HG03342 (cell line): ENCODE measurements around the gene FOXN1.
"Not testable (repeated sequence)": the region's sequence is repeated elsewhere in the genome, so short reads cannot be mapped to it uniquely, and the experiment has no call there.

Experiments
- ATAC-seq: cut with Tn5 transposase; IDR thresholded peaks from one replicate; pipeline ENCODE4 v1.9.1; 2021; ENCODE audit warnings: mild to moderate bottlenecking, moderate library complexity; ENCODE audit not compliant: unreplicated experiment

The FOXN1 gene, protein sequence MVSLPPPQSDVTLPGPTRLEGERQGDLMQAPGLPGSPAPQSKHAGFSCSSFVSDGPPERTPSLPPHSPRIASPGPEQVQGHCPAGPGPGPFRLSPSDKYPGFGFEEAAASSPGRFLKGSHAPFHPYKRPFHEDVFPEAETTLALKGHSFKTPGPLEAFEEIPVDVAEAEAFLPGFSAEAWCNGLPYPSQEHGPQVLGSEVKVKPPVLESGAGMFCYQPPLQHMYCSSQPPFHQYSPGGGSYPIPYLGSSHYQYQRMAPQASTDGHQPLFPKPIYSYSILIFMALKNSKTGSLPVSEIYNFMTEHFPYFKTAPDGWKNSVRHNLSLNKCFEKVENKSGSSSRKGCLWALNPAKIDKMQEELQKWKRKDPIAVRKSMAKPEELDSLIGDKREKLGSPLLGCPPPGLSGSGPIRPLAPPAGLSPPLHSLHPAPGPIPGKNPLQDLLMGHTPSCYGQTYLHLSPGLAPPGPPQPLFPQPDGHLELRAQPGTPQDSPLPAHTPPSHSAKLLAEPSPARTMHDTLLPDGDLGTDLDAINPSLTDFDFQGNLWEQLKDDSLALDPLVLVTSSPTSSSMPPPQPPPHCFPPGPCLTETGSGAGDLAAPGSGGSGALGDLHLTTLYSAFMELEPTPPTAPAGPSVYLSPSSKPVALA

DNA sequence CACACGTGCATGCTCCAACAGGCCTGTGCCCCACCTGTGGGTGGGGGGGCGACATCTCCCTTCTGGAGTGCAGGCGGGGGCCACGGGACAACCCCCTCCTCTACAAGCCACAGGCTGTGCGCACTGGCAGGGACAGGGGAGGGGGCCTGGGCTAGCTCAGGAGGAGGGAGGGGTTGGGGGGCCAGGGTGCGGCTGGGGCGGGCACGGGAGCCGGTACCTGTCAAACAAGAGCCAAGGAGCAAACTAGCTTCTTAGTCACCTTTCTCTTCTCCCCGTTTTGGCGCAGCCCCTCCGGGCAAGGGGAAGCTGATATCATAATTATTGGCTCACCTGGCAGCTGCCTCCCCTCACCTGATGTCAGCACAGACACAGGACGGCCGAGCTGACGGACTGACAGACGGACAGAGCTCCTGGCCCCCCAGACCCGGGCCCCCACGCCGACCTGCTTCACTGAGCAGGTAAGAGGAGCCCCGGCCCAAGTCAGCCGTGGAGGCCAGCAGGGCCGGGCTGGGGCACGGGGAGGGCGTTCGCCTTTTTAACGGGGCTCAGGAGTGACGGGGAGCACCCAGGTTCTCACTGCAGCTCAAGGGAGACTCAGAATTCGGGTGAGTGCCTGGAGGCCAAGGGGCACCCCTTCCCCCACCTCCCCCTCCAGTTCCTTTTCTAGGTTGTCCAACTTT, at the start of gene FOXN1:
FOXN1 (plus strand) TSS at position 363 of the 680 bp plus-strand sequence. CDS start 17,622 bp downstream, outside the sequence.
- no peak for ATAC-seq

DNA sequence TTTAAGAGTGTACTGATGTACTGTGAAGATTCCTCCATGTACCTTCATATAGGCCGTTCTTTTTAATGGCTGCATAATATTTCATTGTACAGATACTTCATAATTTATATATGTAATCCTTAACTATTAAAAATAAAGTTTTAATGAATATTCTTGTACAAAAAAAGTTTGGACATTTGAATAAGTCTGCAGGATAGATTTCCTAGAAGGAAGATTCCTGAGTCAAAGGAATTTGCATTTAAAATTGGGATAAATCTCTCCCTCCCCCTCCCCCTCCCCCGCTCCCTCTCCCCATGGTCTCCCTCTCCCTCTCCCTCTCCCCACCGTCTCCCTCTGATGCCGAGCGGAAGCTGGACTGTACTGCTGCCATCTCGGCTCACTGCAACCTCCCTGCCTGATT, 48.3 kb upstream of the FOXN1 start:
- no peak for ATAC-seq

DNA sequence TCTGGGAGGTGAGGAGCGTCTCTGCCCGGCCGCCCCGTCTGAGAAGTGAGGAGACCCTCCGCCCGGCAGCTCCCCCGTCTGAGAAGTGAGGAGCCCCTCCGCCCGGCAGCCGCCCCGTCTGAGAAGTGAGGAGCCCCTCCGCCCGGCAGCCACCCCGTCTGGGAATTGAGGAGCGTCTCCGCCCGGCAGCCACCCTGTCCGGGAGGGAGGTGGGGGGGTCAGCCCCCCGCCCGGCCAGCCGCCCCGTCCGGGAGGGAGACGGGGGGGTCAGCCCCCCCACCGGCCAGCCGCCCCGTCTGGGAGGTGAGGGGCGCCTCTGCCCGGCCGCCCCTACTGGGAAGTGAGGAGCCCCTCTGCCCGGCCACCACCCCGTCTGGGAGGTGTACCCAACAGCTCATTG, 47.3 kb upstream of the FOXN1 start:
- not testable (repeated sequence) for ATAC-seq

DNA sequence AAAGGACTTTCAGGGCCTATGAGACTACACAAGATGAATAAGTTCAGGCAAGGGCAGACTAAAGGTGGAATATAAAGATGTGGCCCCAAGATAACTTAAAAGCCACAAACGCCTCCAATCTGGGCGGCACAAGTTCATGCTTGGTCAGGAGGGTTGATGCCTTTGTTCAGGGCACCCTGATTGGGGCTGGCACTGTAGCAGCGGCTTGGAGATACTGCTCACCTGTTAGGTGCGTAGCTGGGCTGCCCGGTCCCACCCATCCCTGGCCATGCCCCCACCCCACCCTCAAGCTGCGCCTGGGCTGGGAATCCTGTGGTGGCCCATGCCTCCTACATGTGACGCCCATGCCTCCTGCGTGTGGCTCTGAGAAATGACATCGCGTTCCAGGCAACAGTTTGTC, 45.2 kb upstream of the FOXN1 start:
- no peak for ATAC-seq

DNA sequence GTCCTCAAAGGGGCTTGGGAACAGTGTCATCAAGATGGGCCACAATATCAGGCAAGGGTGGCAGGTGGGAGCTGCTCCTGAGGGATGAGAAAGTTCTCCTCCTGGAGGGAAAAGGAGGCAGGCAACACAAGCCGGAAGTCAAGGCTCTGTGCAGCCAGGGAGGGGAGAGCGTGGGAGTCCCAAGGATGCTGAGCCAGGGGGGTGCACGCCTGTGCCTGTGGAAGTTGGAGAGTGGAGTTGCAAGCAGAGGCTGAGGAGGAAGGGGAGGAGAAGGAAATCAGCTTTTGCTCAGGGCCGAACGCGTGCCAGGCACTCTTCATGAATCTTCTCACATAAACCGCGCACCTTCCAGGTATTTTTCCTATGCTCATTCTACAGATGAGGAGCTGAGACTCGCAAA, 40.1 kb upstream of the FOXN1 start:
- ATAC-seq, result no peak

DNA sequence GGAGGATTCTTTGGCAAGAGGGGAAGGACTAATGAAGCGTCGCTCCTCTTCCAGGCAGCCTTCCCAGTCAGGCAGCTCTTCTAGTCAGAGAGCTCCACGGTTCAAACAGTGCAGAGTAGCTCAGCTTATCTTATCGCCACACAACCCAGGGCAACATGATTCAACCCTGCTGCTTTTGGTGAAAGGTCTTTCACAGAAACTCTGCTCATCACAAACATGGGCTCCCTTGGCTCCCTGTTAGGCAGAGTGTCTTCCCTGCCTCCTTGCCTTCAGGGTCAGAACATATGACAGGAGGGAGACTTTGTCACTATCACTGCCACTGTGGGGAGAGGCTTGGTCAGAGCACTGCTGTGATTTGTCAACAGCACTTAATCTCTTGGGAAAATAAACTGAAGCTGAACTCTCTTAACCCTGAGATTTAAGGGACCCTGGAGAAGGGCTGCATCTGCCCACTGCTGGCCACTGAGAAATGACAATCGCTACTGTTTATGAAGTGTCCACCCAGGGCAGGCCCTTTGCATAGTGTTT, 39.6 kb upstream of the FOXN1 start:
- no peak for ATAC-seq

DNA sequence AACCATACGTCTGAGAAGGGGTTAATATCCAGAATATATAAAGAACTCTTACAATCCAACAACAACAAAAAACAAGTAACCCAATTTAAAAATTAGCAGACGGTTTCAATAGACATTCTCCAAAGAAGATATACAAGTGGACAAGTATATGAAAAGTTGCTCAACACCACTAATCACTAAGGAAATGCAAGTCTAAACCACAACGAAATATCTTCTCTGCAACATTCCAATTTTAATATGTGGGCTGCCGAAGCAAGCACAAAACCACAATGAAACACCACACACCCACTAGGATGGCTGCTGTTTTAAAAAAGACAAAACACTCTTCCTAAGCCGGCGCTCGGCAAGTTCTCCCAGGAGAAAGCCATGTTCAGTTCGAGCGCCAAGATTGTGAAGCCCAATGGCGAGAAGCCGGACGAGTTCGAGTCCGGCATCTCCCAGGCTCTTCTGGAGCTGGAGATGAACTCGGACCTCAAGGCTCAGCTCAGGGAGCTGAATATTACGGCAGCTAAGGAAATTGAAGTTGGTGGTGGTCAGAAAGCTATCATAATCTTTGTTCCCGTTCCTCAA, 38.6 kb upstream of the FOXN1 start:
- ATAC-seq, result no peak

DNA sequence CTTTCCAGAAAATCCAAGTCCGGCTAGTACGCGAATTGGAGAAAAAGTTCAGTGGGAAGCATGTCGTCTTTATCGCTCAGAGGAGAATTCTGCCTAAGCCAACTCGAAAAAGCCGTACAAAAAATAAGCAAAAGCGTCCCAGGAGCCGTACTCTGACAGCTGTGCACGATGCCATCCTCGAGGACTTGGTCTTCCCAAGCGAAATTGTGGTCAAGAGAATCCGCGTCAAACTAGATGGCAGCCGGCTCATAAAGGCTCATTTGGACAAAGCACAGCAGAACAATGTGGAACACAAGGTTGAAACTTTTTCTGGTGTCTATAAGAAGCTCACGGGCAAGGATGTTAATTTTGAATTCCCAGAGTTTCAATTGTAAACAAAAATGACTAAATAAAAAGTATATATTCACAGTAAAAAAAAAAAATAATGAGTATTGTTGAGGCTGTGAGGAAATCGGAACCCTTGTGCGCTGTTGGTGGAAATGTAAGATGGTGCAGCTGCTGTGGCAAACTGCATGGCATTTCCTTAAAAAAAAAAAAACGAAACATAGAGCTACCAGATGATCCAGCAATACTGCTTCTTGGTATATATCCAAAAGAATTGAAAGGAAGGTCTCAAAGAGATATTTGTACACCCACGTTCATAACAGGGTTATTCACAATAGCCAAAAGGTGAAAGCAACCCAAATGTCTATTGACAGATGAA, 38.0 kb upstream of the FOXN1 start:
- not testable (repeated sequence) for ATAC-seq

DNA sequence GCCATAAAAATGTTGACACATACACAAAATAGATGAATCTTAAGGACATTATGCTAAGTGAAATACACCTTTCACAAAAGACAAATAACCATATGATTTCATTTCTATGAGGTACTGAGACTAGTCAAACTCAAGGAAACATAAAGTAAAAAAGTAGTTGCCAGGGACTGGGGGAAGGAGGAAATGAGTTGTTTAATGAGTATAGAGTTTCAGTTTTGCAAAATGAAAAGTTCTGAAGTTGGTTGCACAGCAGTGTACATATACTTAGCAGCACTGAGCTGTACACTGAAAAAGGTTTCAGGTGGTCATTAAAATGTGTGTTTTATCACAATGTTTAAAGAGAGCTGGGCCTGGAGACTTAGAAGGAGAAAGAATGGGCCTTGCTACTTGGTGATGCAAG, 37.4 kb upstream of the FOXN1 start:
- ATAC-seq, result no peak

DNA sequence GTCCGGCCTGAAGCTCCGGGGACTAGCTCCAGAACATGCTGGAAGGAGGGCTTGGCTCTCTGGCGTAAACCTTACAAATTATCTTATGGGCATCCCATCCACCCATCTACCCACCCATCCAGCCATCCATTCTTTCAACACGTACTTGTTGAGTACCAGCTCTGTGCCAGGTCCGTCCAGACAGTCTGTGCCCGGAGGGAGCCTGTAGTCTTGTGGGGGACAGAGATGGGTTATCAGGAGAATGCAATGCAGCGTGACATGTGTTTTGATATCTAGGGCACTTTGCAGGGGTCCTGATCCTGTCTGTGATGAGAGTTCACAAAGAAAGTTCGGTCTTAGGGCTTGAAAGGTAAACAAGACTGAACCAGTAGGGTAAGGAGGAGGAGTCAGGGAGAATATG, 36.8 kb upstream of the FOXN1 start:
- ATAC-seq, result no peak

DNA sequence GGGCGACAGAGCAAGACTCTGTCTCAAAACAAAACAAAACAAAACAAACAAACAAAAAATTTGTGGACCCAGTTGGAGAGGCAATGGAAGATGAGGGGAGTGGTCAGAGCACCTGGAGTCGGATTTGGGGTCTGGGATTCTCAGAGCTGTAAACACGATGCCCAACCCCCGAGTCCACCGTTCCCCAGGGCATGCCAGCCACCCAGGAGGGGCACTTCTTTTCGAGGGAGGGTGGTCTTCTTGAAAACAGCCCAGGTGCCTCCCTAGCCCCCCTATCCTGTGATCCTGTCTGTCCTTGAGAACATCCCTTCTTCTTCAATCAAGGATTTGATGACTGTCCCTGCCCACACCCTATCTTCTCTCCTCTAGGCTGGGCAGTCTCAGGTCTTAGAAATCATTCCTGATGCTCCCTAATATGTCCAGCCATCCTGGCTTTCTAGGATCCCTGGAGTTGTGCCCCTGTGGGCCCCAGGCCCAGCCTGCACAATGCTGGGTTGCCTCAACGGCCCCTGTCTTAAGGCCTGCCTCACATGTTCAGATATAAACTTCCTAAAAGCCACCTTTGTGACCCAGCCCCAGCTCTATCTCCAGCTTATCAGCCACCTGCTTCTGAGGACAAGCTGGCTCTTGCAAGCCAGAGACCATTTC, 35.8 kb upstream of the FOXN1 start:
- no peak for ATAC-seq

DNA sequence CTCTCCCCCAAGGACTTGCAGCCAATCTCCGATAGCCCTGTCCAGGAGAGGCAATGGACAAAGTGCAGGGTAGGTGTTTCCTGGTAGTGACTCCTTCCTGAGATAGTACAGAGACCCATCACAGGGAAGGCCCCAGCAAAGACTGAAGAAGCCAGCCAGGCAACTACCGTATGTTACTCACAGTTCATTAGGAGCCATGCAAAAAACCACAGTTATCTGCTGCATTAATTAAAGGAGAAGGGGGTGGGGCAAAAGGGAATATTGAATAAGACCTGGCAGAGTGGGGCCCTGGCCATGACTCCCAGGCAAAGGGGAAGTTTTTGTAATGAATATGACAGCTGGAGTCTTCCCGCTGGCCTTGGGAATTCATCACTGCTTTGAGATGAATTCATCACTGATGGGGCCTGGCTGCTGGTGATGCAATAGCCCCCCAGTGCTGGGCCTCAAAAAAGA, 35.2 kb upstream of the FOXN1 start:
- no peak for ATAC-seq

DNA sequence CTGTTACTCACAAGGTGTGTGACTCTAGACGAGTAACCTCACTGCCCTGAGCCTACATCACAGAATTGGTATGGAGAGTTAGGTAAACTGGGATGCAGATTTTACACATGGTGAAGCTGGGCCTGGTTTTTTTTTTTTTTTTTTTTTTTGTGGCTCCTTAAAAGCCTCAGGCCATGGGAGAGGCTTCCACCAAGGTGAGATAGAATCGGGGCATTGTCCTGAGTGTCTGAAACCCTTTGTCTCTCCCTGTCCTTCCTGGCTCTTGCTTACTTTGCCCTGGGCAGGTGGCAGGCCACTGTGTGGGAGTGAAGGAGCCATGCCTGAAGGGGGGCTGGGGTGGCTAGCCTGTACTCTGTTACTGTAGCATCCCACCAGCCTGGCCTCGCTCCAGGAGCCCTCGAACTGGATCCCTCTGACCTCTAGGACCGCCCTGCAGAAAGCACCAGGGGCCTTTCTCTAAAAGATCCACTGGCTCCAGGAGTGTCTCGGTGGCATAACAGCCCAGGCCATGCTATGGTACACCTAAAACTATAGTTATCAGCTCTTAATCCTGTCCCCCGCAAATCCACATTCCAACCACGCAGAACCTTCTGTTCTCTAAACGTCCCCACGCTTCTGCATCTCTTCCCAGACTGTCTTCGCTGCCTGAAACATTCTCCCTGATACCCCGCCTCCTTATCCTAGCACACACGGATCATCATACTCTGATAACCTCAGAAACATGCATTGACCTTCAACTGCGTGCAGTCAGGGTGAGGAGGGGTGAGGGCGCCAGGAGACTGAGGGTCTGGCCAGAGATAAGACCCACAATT, 34.4 kb upstream of the FOXN1 start:
- no peak for ATAC-seq

DNA sequence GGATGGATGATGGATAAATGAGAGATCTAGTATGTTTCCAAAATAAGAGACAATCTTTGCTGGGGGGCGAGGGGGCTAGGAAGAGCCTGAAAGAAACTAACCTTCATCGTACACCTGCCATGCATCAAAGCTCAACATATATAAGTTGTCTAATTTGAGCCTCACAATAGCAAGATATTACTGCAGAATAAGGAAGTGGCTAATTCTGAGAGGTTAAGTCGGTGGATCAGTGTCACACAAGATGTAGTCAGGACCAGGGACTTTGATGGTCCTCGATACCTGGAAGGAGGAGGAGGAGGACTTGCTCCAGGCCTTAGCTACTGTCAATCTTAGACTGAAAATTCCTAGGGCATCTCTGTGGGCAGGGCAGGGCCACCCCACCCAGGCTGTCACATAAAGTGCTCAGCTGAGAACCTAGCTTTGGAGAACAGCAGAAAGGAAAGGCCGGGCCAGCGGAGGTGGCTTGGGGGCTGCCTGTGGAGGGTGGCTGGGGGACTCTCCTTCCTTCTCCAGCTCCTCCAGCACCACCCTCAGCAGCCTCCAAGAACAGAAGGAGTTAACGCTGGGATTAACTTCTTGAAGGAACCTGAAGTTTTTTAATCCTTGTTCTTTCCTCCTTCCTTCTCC, 33.2 kb upstream of the FOXN1 start:
- no peak for ATAC-seq

DNA sequence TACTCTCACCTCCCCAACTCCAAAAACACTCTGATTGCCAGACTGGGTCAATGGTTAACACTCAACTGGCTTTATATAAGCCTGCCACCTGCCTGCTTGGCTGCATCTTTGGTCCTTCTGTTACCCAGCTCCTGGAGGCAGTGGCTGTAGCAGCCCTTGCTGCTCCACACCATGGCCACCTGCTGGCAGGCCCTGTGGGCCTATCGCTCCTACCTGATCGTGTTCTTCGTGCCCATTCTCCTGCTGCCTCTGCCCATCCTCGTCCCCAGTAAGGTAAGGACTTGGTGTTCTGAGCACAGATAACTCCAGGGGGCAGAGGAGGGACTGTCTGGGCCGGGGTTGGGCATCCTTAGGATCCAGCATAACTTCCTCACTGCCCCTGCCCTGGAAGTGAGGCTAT, 32.6 kb upstream of the FOXN1 start, which contains the start of gene SLC13A2:
SLC13A2 (plus strand) TSS at position 103 of the 400 bp plus-strand sequence; CDS start at position 172, 69 bp downstream.
- no peak for ATAC-seq

DNA sequence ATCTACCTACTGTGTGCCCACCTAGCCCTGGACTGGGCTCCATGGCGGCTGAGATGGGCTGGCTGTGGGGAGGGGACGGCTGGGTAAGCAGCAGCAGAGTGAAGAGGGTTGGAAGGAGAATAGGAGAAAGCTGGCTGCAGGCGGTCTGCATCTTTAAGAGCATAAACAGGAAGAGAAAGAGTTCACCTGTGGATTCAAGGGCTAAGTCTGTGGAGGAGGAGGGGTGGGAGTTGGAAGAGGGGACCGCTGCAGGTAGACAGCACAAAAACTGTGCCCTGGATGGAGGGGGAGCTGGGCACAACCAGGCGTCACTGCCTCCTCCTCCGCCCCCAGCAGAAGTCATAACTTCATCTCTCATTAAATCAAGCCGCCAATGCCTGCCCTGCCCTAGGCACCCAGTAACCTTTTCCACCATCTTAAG, 32.0 kb upstream of the FOXN1 start:
- no peak for ATAC-seq

DNA sequence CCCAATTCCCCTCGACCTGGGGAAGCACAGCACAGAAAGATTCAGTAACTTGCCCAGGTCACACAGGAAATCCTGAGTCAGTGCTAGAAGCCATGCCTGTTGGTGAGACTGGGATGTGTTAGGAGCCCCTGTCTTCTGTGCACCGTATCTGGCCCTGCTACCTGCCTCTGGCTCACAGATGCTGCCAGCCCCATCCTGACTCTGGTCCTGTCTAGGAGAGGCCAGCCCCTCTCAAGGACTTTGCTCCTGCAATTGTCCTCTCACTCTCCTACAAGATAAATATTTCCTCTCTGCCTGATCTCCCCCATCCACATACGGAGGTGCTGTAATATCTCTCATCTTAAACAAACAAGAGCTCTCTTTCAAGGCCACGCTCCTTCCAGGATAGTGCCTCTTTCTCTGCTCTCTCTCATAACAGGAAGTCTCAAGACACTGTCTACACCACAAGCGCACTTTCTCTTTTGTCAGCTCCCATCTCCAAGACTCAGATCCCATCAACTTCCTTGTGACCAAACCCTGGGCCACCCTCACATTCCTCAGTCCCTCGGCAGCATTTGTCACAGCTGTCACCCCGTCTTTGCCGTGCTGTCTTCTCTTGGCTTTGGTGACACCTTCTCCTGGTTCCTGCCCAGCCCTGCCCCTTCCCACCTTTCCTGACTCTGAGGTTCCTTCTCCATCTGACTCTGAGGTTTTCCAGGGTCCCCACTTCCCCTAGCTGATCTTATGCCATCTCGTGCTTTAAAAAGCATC, 30.8 kb upstream of the FOXN1 start:
- ATAC-seq, result no peak
